ENCODE results near the gene SRGAP3.

The SRGAP3 gene

DNA sequence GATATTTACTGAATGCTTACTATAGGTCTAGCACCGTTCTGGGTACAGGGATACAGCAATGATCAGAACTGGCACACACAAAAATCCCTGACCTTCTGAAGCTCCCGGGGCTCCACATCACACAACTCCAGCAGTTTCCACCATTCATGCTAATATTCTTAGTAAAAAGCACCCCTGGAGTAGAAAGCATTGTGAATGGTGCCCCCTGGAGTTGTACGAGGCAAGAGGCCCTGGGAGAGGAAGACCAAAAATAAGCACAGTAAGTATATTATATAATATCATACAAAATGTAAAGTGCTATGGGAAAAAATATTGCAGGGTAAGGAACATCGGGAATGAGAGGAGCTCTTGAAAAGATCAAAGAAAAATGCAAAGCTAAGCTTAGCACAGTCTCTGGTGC lies 790 bp upstream of the SRGAP3 start:
- TF ChIP-seq KLF8 (tag by site-specific recombination; IDR thresholded peaks at IDR 0.05) (no peak), ZFP69B (tag by site-specific recombination; IDR thresholded peaks at IDR 0.05) (no peak)
- no peak overlapping the region for H3K4me3 ChIP-seq (ENCODE audit: low read depth, low read length)
- ChIA-PET CTCF (interaction anchor here (0.8 to 1.6 kb wide), 8 partner anchors 8 to 263 kb away, joined by 3 to 4 read pairs (median 4); no protein-coding TSS in a partner anchor), POLR2A (no interaction called here)
- H3K27ac ChIP-seq (ENCODE audit: extremely low read depth, low read depth, low read length): no peak overlapping the region
- H3K9me3 ChIP-seq (ENCODE audit: control insufficient read depth, insufficient read depth, low read depth, low read length): no peaks in the 10 kb centered on the region
- H3K4me1 ChIP-seq (ENCODE audit: control insufficient read depth, insufficient read depth, low read length): peaks cover 4% of the 10 kb centered on the region; the same call in 1 of the 2 replicates
- no peaks in the 10 kb centered on the region for H3K36me3 ChIP-seq (ENCODE audit: control insufficient read depth in 2 of 2, insufficient read depth in 1 of 2, low read length in 2 of 2)

GRCh38 chr3:9248522-9249271 lies 749 bp downstream of the SRGAP3 start:
- POLR2A ChIA-PET: no interaction called here
- no peaks in the 10 kb centered on the region for H3K36me3 ChIP-seq (ENCODE audit: control insufficient read depth in 2 of 2, insufficient read depth in 1 of 2, low read length in 2 of 2)
- peaks cover 6% of the 10 kb centered on the region; the same call in 1 of the 2 replicates for H3K4me1 ChIP-seq (ENCODE audit: control insufficient read depth, insufficient read depth, low read length)
- H3K9me3 ChIP-seq (ENCODE audit: control insufficient read depth, insufficient read depth, low read depth, low read length): no peaks in the 10 kb centered on the region
- H3K27ac ChIP-seq (ENCODE audit: extremely low read depth, low read depth, low read length): no peak overlapping the region
- H3K4me3 ChIP-seq (ENCODE audit: low read depth, low read length): peak overlapping the region; percentile 45
- CTCF ChIA-PET: interaction anchor here (1.1 to 1.6 kb wide), 3 partner anchors 34 to 261 kb away, joined by 3 to 4 read pairs (median 3); no protein-coding TSS in a partner anchor
- TF ChIP-seq ZNF585B (tag by site-specific recombination; IDR thresholded peaks at IDR 0.05): no peak
- no peak for TF ChIP-seq ZNF843 (tag by site-specific recombination; IDR thresholded peaks at IDR 0.05)
- no peak for TF ChIP-seq KLF8 (tag by site-specific recombination; IDR thresholded peaks at IDR 0.05)
- TF ChIP-seq ZNF202 (tag by site-specific recombination; IDR thresholded peaks at IDR 0.05; ENCODE audit: borderline replicate concordance): no peak
- TF ChIP-seq ZFP69B (tag by site-specific recombination; IDR thresholded peaks at IDR 0.05): no peak
- TF ChIP-seq, protein P1, sequence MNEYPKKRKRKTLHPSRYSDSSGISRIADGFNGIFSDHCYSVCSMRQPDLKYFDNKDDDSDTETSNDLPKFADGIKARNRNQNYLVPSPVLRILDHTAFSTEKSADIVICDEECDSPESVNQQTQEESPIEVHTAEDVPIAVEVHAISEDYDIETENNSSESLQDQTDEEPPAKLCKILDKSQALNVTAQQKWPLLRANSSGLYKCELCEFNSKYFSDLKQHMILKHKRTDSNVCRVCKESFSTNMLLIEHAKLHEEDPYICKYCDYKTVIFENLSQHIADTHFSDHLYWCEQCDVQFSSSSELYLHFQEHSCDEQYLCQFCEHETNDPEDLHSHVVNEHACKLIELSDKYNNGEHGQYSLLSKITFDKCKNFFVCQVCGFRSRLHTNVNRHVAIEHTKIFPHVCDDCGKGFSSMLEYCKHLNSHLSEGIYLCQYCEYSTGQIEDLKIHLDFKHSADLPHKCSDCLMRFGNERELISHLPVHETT (tag by site-specific recombination; IDR thresholded peaks at IDR 0.05): no peak
- no peak for TF ChIP-seq ZNF174 (tag by site-specific recombination; IDR thresholded peaks at IDR 0.05)
- TF ChIP-seq ZNF133 (tag by site-specific recombination; IDR thresholded peaks at IDR 0.05): no peak
- TF ChIP-seq PRDM10 (tag by site-specific recombination; IDR thresholded peaks at IDR 0.05): peak; percentile 99
- no peak for TF ChIP-seq HOXD13 (CRISPR knock-in tag; IDR thresholded peaks at IDR 0.05; ENCODE audit: borderline replicate concordance)
- no peak for TF ChIP-seq ZBTB17 (tag by site-specific recombination; IDR thresholded peaks at IDR 0.05)
- no peak for TF ChIP-seq ZNF624 (tag by site-specific recombination; IDR thresholded peaks at IDR 0.05)
- TF ChIP-seq ZNF184 (tag by site-specific recombination; IDR thresholded peaks at IDR 0.05): 0 out of 2 replicates have a peak, but pooled peaks have one; percentile 11
- no peak for TF ChIP-seq ZBTB8A (tag by site-specific recombination; IDR thresholded peaks at IDR 0.05)
- TF ChIP-seq MEIS1 (CRISPR knock-in tag; IDR thresholded peaks at IDR 0.05; ENCODE audit: borderline replicate concordance): peak; percentile 33; the same call in 1 of the 2 replicates
- no peak for TF ChIP-seq ZNF580 (tag by site-specific recombination; IDR thresholded peaks at IDR 0.05)
- TF ChIP-seq ZNF626 (tag by site-specific recombination; IDR thresholded peaks at IDR 0.05): no peak
- TF ChIP-seq ZNF23 (tag by site-specific recombination; IDR thresholded peaks at IDR 0.05; ENCODE audit: borderline replicate concordance): no peak
- no peak for TF ChIP-seq ZNF324 (tag by site-specific recombination; IDR thresholded peaks at IDR 0.05)
- no peak for TF ChIP-seq ZNF596 (tag by site-specific recombination; IDR thresholded peaks at IDR 0.05)
- TF ChIP-seq, protein P2, sequence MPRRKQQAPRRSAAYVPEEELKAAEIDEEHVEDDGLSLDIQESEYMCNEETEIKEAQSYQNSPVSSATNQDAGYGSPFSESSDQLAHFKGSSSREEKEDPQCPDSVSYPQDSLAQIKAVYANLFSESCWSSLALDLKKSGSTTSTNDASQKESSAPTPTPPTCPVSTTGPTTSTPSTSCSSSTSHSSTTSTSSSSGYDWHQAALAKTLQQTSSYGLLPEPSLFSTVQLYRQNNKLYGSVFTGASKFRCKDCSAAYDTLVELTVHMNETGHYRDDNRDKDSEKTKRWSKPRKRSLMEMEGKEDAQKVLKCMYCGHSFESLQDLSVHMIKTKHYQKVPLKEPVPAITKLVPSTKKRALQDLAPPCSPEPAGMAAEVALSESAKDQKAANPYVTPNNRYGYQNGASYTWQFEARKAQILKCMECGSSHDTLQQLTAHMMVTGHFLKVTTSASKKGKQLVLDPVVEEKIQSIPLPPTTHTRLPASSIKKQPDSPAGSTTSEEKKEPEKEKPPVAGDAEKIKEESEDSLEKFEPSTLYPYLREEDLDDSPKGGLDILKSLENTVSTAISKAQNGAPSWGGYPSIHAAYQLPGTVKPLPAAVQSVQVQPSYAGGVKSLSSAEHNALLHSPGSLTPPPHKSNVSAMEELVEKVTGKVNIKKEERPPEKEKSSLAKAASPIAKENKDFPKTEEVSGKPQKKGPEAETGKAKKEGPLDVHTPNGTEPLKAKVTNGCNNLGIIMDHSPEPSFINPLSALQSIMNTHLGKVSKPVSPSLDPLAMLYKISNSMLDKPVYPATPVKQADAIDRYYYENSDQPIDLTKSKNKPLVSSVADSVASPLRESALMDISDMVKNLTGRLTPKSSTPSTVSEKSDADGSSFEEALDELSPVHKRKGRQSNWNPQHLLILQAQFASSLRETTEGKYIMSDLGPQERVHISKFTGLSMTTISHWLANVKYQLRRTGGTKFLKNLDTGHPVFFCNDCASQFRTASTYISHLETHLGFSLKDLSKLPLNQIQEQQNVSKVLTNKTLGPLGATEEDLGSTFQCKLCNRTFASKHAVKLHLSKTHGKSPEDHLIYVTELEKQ (tag by site-specific recombination; IDR thresholded peaks at IDR 0.05; ENCODE audit: borderline replicate concordance): no peak
- TF ChIP-seq REPIN1 (tag by site-specific recombination; IDR thresholded peaks at IDR 0.05; ENCODE audit: low read depth): no peak
- no peak for TF ChIP-seq GLI4 (tag by site-specific recombination; IDR thresholded peaks at IDR 0.05)
- TF ChIP-seq ZNF658 (tag by site-specific recombination; IDR thresholded peaks at IDR 0.05): no peak
- TF ChIP-seq ZNF660 (tag by site-specific recombination; IDR thresholded peaks at IDR 0.05): no peak
- no peak for TF ChIP-seq ZNF157 (tag by site-specific recombination; IDR thresholded peaks at IDR 0.05)
